GM23338 (cell line): Measurements from ENCODE around the gene NALF2.

Experiments
- CTCF ChIP-seq, 2 experiments: fragments of 200-600 bp in 1 of 2; sonication (generic) in 1 of 2; conservative IDR thresholded peaks; 2 replicates each; pipeline versions ENCODE4 v1.5.1 to v1.6.1; 2016 to 2017; ENCODE audit warnings: antibody characterized with exemption in 2 of 2, low read depth in 2 of 2, mild to moderate bottlenecking in 2 of 2, moderate library complexity in 1 of 2
- ETS1 ChIP-seq: IDR thresholded peaks from 2 replicates; pipeline ENCODE4 v1.6.1; 2016; ENCODE audit warnings: antibody characterized with exemption
- EZH2 ChIP-seq: fragments of 200-600 bp; sonication (generic); IDR thresholded peaks from one replicate; pipeline ENCODE4 v1.8.0; 2017; ENCODE audit warnings: antibody characterized with exemption, mild to moderate bottlenecking, low read depth; ENCODE audit not compliant: unreplicated experiment
- EZH2phosphoT487 ChIP-seq: fragments of 200-600 bp; sonication (generic); IDR thresholded peaks from one replicate; pipeline ENCODE4 v1.8.1; 2018; ENCODE audit warnings: antibody characterized with exemption; ENCODE audit not compliant: unreplicated experiment
- NANOG ChIP-seq: IDR thresholded peaks from 2 replicates; pipeline ENCODE4 v1.6.1; 2016; ENCODE audit warnings: antibody characterized with exemption, borderline replicate concordance
- POLR2AphosphoS5 ChIP-seq: IDR thresholded peaks from 2 replicates; pipeline ENCODE4 v1.6.1; 2016; ENCODE audit warnings: antibody characterized with exemption, low read depth
- REST ChIP-seq: IDR thresholded peaks from one replicate; pipeline ENCODE4 v1.6.1; 2018; ENCODE audit warnings: antibody characterized with exemption; ENCODE audit not compliant: unreplicated experiment
- ZNF462 ChIP-seq: fragments of 250-450 bp; sonication (Bioruptor Pico); IDR thresholded peaks from 2 replicates; pipeline ENCODE4 v1.5.0; 2020; ENCODE audit warnings: mild to moderate bottlenecking, moderate library complexity

GRCh38 chrX:69506617-69507499 lies 2.7 kb downstream of the NALF2 start:
- no peak for TF ChIP-seq CTCF (conservative IDR thresholded peaks at IDR 0.05; ENCODE audit: low read depth in 2 of 2)
- TF ChIP-seq EZH2: no peak
- no peak for TF ChIP-seq POLR2AphosphoS5
- TF ChIP-seq ZNF462 (CRISPR knock-in tag): no peak
- TF ChIP-seq ETS1: no peak
- TF ChIP-seq REST: no peak
- TF ChIP-seq EZH2phosphoT487: no peak
- no peak for TF ChIP-seq NANOG
